Chondrocyte (in vitro differentiated cells): ENCODE measurements around the gene PSMD4. TPM values are rescaled to one million over a fixed set of nuclear protein-coding genes. Genes with fewer than 3 reads are reported as not detected.

Source experiments
- DNase-seq: peaks from one replicate; pipeline ENCODE4 v3.0.0; 2021; ENCODE audit warnings: mixed read lengths, low spot score
- H3K27ac Mint-ChIP-seq: one replicate; pipeline ENCODE4 v1.8.0; 2021; ENCODE audit warnings: mild to moderate bottlenecking, moderate library complexity, mixed read lengths; ENCODE audit not compliant: unreplicated experiment
- H3K27me3 Mint-ChIP-seq: 2 replicates; pipeline ENCODE4 v1.8.0; 2021; ENCODE audit warnings: low read depth, mixed read lengths
- H3K36me3 Mint-ChIP-seq: 2 replicates; pipeline ENCODE4 v1.8.0; 2021; ENCODE audit warnings: low read depth, mixed read lengths
- H3K4me1 Mint-ChIP-seq: 2 replicates; pipeline ENCODE4 v1.8.0; 2021; ENCODE audit warnings: low read depth, mild to moderate bottlenecking, mixed read lengths
- H3K4me3 Mint-ChIP-seq: one replicate; pipeline ENCODE4 v1.8.0; 2021; ENCODE audit warnings: mild to moderate bottlenecking, moderate library complexity, mixed read lengths; ENCODE audit not compliant: unreplicated experiment
- H3K9me3 Mint-ChIP-seq: 2 replicates; pipeline ENCODE4 v1.8.0; 2021; ENCODE audit warnings: low read depth, mixed read lengths
- total RNA-seq: library from RNA; stranded (reverse); gene quantifications from 3 replicates; pipeline ENCODE4 v1.2.1, GENCODE V29; 2021
- TF ChIP-seq, protein P1 (sequence below): fragments of 200-600 bp; sonication (generic); IDR thresholded peaks from 2 replicates; pipeline ENCODE4 v1.5.0; 2021; ENCODE audit warnings: antibody characterized with exemption, mild to moderate bottlenecking, moderate library complexity

The PSMD4 gene
- total RNA-seq, 1 donor from 2014 or later: 113 TPM

DNA sequence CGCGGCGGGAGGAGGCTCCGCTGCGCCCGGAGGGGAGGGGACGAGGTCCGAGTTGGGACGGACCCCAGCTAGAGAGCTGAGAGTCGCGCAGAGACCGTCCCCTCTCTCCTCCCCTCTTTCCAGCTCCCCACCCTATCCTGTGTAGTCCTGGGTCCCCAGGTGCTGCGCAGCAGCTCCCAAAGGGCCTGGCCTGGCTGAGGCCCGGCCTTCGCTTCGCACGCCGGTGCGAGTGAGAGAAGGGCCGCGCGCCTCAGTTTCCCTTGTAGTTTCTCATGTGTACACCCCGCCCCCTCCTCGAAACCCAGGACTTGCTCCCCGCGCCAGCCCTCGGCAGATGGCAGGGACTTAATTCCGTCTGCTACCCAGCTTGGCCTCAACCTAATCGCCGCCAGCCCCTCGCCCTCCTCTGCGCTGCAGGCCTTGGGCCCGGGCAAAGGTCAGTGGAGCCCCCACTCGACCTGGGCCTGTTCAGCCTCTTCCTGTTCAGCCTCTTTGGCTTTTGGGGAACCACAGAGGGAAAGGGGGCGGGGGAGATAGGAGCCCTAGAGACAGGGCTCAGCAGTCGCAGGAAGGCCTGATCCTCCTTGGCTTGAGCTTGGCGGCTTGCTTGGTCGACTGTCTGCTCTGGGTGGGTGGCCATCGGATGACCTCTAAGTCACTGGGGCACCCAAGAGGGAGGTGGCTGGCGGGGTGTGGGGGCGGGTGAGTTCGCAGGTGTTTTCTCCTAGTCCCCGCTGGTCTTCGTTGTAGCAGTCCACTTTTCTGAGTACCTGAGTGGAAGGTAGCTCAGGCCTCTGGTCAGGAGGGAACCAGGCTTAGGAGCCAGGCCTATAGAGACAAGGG lies 28.6 kb downstream of the PSMD4 start:
- Mint-ChIP-seq H3K27ac (peak overlapping the region; percentile 80), H3K27me3 (no peaks in the 10 kb centered on the region), H3K36me3 (peaks cover 8% of the 10 kb centered on the region), H3K4me3 (peak overlapping the region; percentile 95), H3K9me3 (no peaks in the 10 kb centered on the region), H3K4me1 (peaks cover 18% of the 10 kb centered on the region)
- peak; percentile 92 for DNase-seq
- TF ChIP-seq, protein P1, sequence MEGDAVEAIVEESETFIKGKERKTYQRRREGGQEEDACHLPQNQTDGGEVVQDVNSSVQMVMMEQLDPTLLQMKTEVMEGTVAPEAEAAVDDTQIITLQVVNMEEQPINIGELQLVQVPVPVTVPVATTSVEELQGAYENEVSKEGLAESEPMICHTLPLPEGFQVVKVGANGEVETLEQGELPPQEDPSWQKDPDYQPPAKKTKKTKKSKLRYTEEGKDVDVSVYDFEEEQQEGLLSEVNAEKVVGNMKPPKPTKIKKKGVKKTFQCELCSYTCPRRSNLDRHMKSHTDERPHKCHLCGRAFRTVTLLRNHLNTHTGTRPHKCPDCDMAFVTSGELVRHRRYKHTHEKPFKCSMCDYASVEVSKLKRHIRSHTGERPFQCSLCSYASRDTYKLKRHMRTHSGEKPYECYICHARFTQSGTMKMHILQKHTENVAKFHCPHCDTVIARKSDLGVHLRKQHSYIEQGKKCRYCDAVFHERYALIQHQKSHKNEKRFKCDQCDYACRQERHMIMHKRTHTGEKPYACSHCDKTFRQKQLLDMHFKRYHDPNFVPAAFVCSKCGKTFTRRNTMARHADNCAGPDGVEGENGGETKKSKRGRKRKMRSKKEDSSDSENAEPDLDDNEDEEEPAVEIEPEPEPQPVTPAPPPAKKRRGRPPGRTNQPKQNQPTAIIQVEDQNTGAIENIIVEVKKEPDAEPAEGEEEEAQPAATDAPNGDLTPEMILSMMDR: no peak

DNA sequence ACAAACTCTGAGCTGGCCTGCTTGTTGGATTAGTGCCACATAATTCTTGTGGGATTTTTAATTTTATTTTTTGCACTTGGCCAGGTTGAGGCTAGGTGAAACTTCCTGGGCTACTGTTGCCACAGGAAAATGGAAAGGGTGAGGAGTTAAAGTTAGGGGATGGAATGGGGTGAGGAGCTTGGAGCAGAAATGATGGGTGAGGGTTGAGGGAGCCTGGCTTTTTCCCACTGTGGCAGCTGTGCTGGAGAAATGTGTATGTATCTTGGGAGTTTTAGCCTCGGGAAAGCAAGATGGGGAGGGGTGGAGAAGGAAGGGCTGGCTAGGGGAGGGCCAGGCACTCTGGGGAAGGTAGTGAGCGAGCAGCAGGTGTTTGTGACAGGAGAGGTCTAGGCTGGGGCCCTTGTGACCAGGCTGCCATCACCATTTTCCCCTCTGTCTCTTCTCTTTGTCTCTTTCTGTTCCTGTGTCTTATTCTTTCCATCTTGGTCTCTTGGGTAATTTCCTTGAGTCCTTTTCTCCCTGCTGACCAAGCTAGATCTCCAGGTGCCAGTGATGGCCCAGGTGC lies 29.6 kb downstream of the PSMD4 start:
- TF ChIP-seq, protein P1: no peak
- H3K9me3 Mint-ChIP-seq: no peaks in the 10 kb centered on the region
- DNase-seq: no peak
- H3K4me3 Mint-ChIP-seq: peak overlapping the region; percentile 95
- H3K36me3 Mint-ChIP-seq: peaks cover 17% of the 10 kb centered on the region
- H3K27me3 Mint-ChIP-seq: no peaks in the 10 kb centered on the region
- H3K4me1 Mint-ChIP-seq: peaks cover 18% of the 10 kb centered on the region
- peak overlapping the region; percentile 78 for H3K27ac Mint-ChIP-seq

- H3K27ac Mint-ChIP-seq: no peak overlapping the region
- DNase-seq: peak; percentile 65
- H3K4me1 Mint-ChIP-seq: peaks cover 18% of the 10 kb centered on the region
- peaks cover 17% of the 10 kb centered on the region for H3K36me3 Mint-ChIP-seq
- H3K27me3 Mint-ChIP-seq: no peaks in the 10 kb centered on the region
- TF ChIP-seq, protein P1: no peak
- no peak overlapping the region for H3K4me3 Mint-ChIP-seq
- no peaks in the 10 kb centered on the region for H3K9me3 Mint-ChIP-seq
Observed at GRCh38 chr1:151286619-151287340, 32.2 kb downstream of the PSMD4 start.

- Mint-ChIP-seq H3K36me3 (peaks cover 17% of the 10 kb centered on the region), H3K9me3 (no peaks in the 10 kb centered on the region), H3K27ac (no peak overlapping the region), H3K4me1 (peaks cover 18% of the 10 kb centered on the region), H3K27me3 (no peaks in the 10 kb centered on the region), H3K4me3 (no peak overlapping the region)
- DNase-seq: peak; percentile 78
- TF ChIP-seq, protein P1: no peak
Observed at GRCh38 chr1:151287341-151287699, 32.8 kb downstream of the PSMD4 start.

GRCh38 chr1:151287767-151288500 lies 33.4 kb downstream of the PSMD4 start:
- Mint-ChIP-seq H3K27ac (peak overlapping the region; percentile 22), H3K4me1 (peaks cover 17% of the 10 kb centered on the region), H3K9me3 (no peaks in the 10 kb centered on the region), H3K36me3 (peaks cover 17% of the 10 kb centered on the region), H3K27me3 (no peaks in the 10 kb centered on the region), H3K4me3 (no peak overlapping the region)
- DNase-seq: no peak
- TF ChIP-seq, protein P1: no peak
